HL-60 (cell line): ENCODE measurements around the gene ACAD11.

Experiments
- GABPA ChIP-seq: IDR thresholded peaks from 2 replicates; pipeline ENCODE4 v1.6.1; 2012; ENCODE audit warnings: low read depth
- POLR2AphosphoS5 ChIP-seq: IDR thresholded peaks from 2 replicates; pipeline ENCODE4 v1.6.1; 2012; ENCODE audit warnings: low read depth
- SPI1 ChIP-seq: IDR thresholded peaks from 2 replicates; pipeline ENCODE4 v1.6.1; 2012; ENCODE audit warnings: low read depth, mild to moderate bottlenecking, borderline replicate concordance
- TF ChIP-seq, protein P1 (sequence below): IDR thresholded peaks from one replicate; pipeline ENCODE4 v1.5.1; 2011; ENCODE audit warnings: low read length, control low read depth, inconsistent platforms; ENCODE audit not compliant: insufficient read depth
- TF ChIP-seq, protein P2 (sequence below): IDR thresholded peaks from 2 replicates; pipeline ENCODE4 v1.6.1; 2012; ENCODE audit warnings: low read depth; ENCODE audit not compliant: insufficient replicate concordance

DNA sequence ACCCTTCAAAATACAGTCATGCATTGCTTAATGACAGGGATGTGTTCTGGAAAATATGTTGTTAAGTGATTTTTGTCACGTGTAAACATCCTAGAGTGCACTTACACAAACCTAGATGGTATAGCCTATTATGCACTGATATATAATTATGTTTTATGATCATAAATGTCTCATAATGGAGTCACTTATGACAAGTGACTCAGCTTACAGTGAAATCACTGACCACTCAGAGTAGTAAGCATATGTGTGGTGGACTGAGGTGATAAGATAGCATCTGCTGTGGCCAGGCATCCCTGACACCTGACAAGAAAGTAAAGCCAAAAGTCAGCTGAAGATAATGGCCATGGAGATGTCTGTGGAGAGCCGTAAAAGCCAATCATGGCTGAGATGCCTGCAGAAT lies 5.4 kb downstream of the ACAD11 start:
- TF ChIP-seq, protein P1, sequence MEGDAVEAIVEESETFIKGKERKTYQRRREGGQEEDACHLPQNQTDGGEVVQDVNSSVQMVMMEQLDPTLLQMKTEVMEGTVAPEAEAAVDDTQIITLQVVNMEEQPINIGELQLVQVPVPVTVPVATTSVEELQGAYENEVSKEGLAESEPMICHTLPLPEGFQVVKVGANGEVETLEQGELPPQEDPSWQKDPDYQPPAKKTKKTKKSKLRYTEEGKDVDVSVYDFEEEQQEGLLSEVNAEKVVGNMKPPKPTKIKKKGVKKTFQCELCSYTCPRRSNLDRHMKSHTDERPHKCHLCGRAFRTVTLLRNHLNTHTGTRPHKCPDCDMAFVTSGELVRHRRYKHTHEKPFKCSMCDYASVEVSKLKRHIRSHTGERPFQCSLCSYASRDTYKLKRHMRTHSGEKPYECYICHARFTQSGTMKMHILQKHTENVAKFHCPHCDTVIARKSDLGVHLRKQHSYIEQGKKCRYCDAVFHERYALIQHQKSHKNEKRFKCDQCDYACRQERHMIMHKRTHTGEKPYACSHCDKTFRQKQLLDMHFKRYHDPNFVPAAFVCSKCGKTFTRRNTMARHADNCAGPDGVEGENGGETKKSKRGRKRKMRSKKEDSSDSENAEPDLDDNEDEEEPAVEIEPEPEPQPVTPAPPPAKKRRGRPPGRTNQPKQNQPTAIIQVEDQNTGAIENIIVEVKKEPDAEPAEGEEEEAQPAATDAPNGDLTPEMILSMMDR: no peak
- TF ChIP-seq POLR2AphosphoS5 (no peak), GABPA (no peak), SPI1 (no peak)
- TF ChIP-seq, protein P2, sequence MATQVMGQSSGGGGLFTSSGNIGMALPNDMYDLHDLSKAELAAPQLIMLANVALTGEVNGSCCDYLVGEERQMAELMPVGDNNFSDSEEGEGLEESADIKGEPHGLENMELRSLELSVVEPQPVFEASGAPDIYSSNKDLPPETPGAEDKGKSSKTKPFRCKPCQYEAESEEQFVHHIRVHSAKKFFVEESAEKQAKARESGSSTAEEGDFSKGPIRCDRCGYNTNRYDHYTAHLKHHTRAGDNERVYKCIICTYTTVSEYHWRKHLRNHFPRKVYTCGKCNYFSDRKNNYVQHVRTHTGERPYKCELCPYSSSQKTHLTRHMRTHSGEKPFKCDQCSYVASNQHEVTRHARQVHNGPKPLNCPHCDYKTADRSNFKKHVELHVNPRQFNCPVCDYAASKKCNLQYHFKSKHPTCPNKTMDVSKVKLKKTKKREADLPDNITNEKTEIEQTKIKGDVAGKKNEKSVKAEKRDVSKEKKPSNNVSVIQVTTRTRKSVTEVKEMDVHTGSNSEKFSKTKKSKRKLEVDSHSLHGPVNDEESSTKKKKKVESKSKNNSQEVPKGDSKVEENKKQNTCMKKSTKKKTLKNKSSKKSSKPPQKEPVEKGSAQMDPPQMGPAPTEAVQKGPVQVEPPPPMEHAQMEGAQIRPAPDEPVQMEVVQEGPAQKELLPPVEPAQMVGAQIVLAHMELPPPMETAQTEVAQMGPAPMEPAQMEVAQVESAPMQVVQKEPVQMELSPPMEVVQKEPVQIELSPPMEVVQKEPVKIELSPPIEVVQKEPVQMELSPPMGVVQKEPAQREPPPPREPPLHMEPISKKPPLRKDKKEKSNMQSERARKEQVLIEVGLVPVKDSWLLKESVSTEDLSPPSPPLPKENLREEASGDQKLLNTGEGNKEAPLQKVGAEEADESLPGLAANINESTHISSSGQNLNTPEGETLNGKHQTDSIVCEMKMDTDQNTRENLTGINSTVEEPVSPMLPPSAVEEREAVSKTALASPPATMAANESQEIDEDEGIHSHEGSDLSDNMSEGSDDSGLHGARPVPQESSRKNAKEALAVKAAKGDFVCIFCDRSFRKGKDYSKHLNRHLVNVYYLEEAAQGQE: no peak
